Activated T-cell treated with anti-CD3 and anti-CD28 coated beads, Interleukin-2, amount 50 U/mL, for 24 hours (primary cell): ENCODE results near the gene COQ8A.

ENCODE experiments used
- DNase-seq: peaks from one replicate; pipeline ENCODE4 v3.0.0-alpha.2; 2020
- H3K27ac Mint-ChIP-seq: 2 replicates; pipeline ENCODE4 v1.8.0; 2020; ENCODE audit warnings: mild to moderate bottlenecking, mixed read lengths
- H3K27me3 Mint-ChIP-seq: 2 replicates; pipeline ENCODE4 v1.8.0; 2020; ENCODE audit warnings: mixed read lengths
- H3K36me3 Mint-ChIP-seq: 2 replicates; pipeline ENCODE4 v1.8.0; 2020; ENCODE audit warnings: low read depth, mixed read lengths
- H3K4me1 Mint-ChIP-seq: 2 replicates; pipeline ENCODE4 v1.8.0; 2020; ENCODE audit warnings: low read depth, mixed read lengths
- H3K4me3 Mint-ChIP-seq: 2 replicates; pipeline ENCODE4 v1.8.0; 2020; ENCODE audit warnings: mild to moderate bottlenecking, moderate library complexity, mixed read lengths
- H3K9me3 Mint-ChIP-seq: 2 replicates; pipeline ENCODE4 v1.8.0; 2020; ENCODE audit warnings: mixed read lengths

Gene COQ8A

GRCh38 chr1:227004796-227005195, 64.7 kb downstream of the COQ8A start:
- no peaks in the 10 kb centered on the region for H3K9me3 Mint-ChIP-seq
- H3K4me1 Mint-ChIP-seq = no peaks in the 10 kb centered on the region
- H3K4me3 Mint-ChIP-seq = no peak overlapping the region
- H3K27ac Mint-ChIP-seq = no peak overlapping the region
- no peaks in the 10 kb centered on the region for H3K27me3 Mint-ChIP-seq
- H3K36me3 Mint-ChIP-seq = no peaks in the 10 kb centered on the region
- DNase-seq = no peak

GRCh38 chr1:227006226-227006796, 66.2 kb downstream of the COQ8A start:
- no peaks in the 10 kb centered on the region for H3K27me3 Mint-ChIP-seq

GRCh38 chr1:227009937-227010336, 69.8 kb downstream of the COQ8A start:
- Mint-ChIP-seq H3K4me3 (no peak overlapping the region), H3K9me3 (no peaks in the 10 kb centered on the region), H3K36me3 (no peaks in the 10 kb centered on the region), H3K27me3 (peaks cover 4% of the 10 kb centered on the region), H3K27ac (no peak overlapping the region), H3K4me1 (no peaks in the 10 kb centered on the region)
- DNase-seq = no peak

More at GRCh38 chr1:227006226-227006796, 66.2 kb downstream of the COQ8A start:
- DNase-seq = no peak
- Mint-ChIP-seq H3K27ac (no peak overlapping the region), H3K36me3 (no peaks in the 10 kb centered on the region), H3K4me1 (no peaks in the 10 kb centered on the region), H3K4me3 (no peak overlapping the region), H3K9me3 (no peaks in the 10 kb centered on the region)

GRCh38 chr1:227010645-227011044, 70.6 kb downstream of the COQ8A start:
- no peak overlapping the region for H3K4me3 Mint-ChIP-seq
- no peak for DNase-seq
- H3K4me1 Mint-ChIP-seq = no peaks in the 10 kb centered on the region
- H3K9me3 Mint-ChIP-seq = no peaks in the 10 kb centered on the region
- H3K36me3 Mint-ChIP-seq = no peaks in the 10 kb centered on the region
- H3K27ac Mint-ChIP-seq = no peak overlapping the region
- peaks cover 4% of the 10 kb centered on the region for H3K27me3 Mint-ChIP-seq

GRCh38 chr1:227016990-227017389, 76.9 kb downstream of the COQ8A start:
- no peaks in the 10 kb centered on the region for H3K4me1 Mint-ChIP-seq

GRCh38 chr1:227032396-227032795, 92.3 kb downstream of the COQ8A start:
- Mint-ChIP-seq H3K9me3 (no peaks in the 10 kb centered on the region), H3K27me3 (no peaks in the 10 kb centered on the region), H3K4me1 (peaks cover 4% of the 10 kb centered on the region), H3K36me3 (no peaks in the 10 kb centered on the region), H3K27ac (no peak overlapping the region), H3K4me3 (no peak overlapping the region)
- DNase-seq = no peak

More at GRCh38 chr1:227016990-227017389, 76.9 kb downstream of the COQ8A start:
- Mint-ChIP-seq H3K27ac (no peak overlapping the region), H3K9me3 (peaks cover 7% of the 10 kb centered on the region), H3K4me3 (no peak overlapping the region), H3K36me3 (no peaks in the 10 kb centered on the region), H3K27me3 (peaks cover 4% of the 10 kb centered on the region)
- DNase-seq = no peak

- peaks cover 5% of the 10 kb centered on the region for H3K4me1 Mint-ChIP-seq
- H3K27ac Mint-ChIP-seq = no peak overlapping the region
- DNase-seq = no peak
- no peaks in the 10 kb centered on the region for H3K27me3 Mint-ChIP-seq
- no peaks in the 10 kb centered on the region for H3K9me3 Mint-ChIP-seq
- H3K4me3 Mint-ChIP-seq = no peak overlapping the region
- no peaks in the 10 kb centered on the region for H3K36me3 Mint-ChIP-seq
Observed at GRCh38 chr1:227033880-227034279, 93.8 kb downstream of the COQ8A start.

- Mint-ChIP-seq H3K27ac (no peak overlapping the region), H3K36me3 (no peaks in the 10 kb centered on the region), H3K4me1 (peaks cover 5% of the 10 kb centered on the region), H3K27me3 (no peaks in the 10 kb centered on the region), H3K9me3 (no peaks in the 10 kb centered on the region), H3K4me3 (no peak overlapping the region)
- DNase-seq = no peak
Observed at GRCh38 chr1:227035316-227035715, 95.2 kb downstream of the COQ8A start.

GRCh38 chr1:227037121-227037520, 97.0 kb downstream of the COQ8A start:
- no peak for DNase-seq
- Mint-ChIP-seq H3K27ac (no peak overlapping the region), H3K36me3 (no peaks in the 10 kb centered on the region), H3K4me3 (no peak overlapping the region), H3K4me1 (peaks cover 5% of the 10 kb centered on the region), H3K27me3 (no peaks in the 10 kb centered on the region), H3K9me3 (no peaks in the 10 kb centered on the region)
